ENCODE data around the gene PKMYT1.

DNA sequence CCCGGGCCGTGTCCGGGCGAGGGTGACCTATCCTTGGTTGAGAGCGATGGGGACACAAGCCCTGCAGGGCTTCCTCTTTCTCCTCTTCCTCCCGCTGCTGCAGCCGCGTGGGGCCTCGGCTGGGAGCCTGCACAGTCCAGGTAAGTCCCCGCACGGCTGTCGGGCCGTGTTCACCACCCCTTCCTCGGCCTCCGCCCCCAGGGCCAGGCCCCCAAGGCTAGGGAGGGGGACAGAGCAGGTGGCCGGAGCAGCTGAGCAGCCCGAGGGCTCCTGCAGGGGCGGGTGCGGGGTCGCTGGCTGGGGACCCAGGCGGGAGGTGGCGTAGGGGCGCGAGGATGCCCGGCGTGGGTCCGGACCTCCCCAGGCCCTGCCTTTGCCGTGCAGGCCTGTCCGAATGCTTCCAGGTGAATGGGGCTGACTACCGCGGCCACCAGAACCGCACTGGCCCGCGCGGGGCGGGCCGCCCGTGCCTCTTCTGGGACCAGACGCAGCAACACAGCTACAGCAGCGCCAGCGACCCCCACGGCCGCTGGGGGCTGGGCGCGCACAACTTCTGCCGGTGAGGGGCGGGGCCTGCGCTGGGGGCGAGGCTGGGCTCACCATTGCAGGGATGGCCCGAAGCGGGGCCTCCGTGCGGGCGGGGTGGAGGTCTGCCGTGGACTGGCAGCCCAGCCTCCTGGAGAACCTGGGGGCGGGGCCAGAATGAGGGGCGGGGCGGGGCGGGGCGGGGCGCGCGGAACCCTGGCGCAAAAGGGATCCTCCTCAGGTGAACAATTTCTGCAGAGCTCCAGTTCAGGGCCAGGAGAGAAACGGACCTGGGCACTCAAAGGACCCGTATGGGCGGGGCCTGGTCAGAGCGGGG is 15.5 kb downstream of the PKMYT1 start:
- no peak; a peak in 1 of 4 replicates for TF ChIP-seq CTCF (conservative IDR thresholded peaks at IDR 0.05; ENCODE audit: low read depth in 2 of 2)
- TF ChIP-seq POLR2AphosphoS5 (IDR thresholded peaks at IDR 0.05; ENCODE audit: low read depth), result peak; percentile 59
- no peak for TF ChIP-seq EZH2 (IDR thresholded peaks at IDR 0.05; ENCODE audit: low read depth, unreplicated experiment)
- TF ChIP-seq CREB1 (CRISPR knock-in tag; IDR thresholded peaks at IDR 0.05; ENCODE audit: low read depth), result no peak
- TF ChIP-seq REST (IDR thresholded peaks at IDR 0.05; ENCODE audit: unreplicated experiment), result no peak
- TF ChIP-seq EZH2phosphoT487 (IDR thresholded peaks at IDR 0.05; ENCODE audit: unreplicated experiment), result no peak
- TF ChIP-seq JUNB (IDR thresholded peaks at IDR 0.05; ENCODE audit: unreplicated experiment), result no peak
- TF ChIP-seq ZNF114 (CRISPR knock-in tag; IDR thresholded peaks at IDR 0.05), result no peak
- no peak for TF ChIP-seq ETS1 (IDR thresholded peaks at IDR 0.05)
- TF ChIP-seq ZNF331 (CRISPR knock-in tag; IDR thresholded peaks at IDR 0.05; ENCODE audit: low read depth), result no peak
- no peak for TF ChIP-seq NANOG (IDR thresholded peaks at IDR 0.05; ENCODE audit: borderline replicate concordance)

Measured in GM23338 (cell line).